ENCODE measurements around the gene TM9SF1. TPM values are rescaled to one million over a fixed set of nuclear protein-coding genes. Genes with fewer than 3 reads are reported as not detected.

TM9SF1 gene
- total and polyA plus RNA-seq, 9 of the 15 experiments (the other 6 are each of a cell fraction or from before 2014, with no cell fraction given): 5.3 to 20.3 (median 11.8) TPM

GRCh38 chr14:24146453-24146977 is 48.7 kb downstream of the TM9SF1 start, which contains the start of gene PSME2 (continued):
- TF ChIP-seq, protein P1, sequence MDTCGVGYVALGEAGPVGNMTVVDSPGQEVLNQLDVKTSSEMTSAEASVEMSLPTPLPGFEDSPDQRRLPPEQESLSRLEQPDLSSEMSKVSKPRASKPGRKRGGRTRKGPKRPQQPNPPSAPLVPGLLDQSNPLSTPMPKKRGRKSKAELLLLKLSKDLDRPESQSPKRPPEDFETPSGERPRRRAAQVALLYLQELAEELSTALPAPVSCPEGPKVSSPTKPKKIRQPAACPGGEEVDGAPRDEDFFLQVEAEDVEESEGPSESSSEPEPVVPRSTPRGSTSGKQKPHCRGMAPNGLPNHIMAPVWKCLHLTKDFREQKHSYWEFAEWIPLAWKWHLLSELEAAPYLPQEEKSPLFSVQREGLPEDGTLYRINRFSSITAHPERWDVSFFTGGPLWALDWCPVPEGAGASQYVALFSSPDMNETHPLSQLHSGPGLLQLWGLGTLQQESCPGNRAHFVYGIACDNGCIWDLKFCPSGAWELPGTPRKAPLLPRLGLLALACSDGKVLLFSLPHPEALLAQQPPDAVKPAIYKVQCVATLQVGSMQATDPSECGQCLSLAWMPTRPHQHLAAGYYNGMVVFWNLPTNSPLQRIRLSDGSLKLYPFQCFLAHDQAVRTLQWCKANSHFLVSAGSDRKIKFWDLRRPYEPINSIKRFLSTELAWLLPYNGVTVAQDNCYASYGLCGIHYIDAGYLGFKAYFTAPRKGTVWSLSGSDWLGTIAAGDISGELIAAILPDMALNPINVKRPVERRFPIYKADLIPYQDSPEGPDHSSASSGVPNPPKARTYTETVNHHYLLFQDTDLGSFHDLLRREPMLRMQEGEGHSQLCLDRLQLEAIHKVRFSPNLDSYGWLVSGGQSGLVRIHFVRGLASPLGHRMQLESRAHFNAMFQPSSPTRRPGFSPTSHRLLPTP (IDR thresholded peaks at IDR 0.05; ENCODE audit: borderline replicate concordance, extremely low read depth, insufficient read length): no peak

DNA sequence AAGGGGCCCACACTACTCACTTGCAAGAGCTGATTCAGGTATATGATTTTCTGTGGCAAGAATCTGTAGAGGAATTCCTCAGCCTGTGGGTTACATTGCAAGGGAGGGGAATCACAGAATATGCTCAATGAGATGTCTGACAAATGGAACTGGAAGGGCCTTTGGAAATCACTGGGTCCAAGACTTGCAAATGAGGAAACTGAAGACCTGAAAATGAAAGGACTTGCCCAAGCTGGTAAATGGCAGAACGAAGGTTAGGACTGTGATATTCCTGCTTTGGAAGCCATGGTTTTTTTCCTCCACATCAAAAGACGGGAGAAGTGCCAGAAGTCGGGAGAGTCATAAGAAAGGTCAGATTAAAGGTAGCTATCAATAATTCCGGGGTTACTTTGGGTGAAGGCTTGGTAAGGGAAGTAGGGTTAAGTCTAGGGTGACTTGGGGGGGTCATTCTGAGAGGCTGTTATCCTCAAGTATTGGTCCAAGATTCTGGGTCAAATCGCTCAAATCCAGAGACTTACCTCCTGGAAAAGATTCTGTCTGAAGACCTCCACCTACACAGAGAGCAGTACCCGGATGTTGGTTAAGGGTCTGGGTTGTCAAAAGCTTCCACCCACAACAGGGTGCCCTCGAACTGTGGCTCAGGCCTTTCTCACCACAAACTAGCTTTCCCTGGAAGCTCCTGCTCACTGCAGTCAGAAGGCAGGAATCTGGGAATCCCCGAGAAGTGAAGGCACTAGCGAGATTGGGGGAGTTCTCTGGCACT is 49.4 kb downstream of the TM9SF1 start:
- Histone ChIP-seq H3K9me3 (replicated peaks; ENCODE audit: control insufficient read depth, insufficient read depth, low read depth, low read length) (no peaks in the 10 kb centered on the region), H4K20me1 (replicated peaks; ENCODE audit: control insufficient read depth, insufficient read depth, low read length) (no peaks in the 10 kb centered on the region), H3K9me1 (ENCODE audit: control insufficient read depth, insufficient read depth, low read length) (peaks cover 5% of the 10 kb centered on the region), H3K27me3 (ENCODE audit: control insufficient read depth in 2 of 2, insufficient read depth in 2 of 2, low read length in 2 of 2) (no peaks in the 10 kb centered on the region), H3K4me1 (replicated peaks in 1 of 2; ENCODE audit: control insufficient read depth in 2 of 2, insufficient read depth in 2 of 2, low read length in 2 of 2) (peaks cover 33 to 51% of the 10 kb centered on the region in 2 experiments; a peak in 4 of 5 replicates), H3K9ac (ENCODE audit: insufficient read depth in 1 of 2, low read depth in 2 of 2, low read length in 2 of 2) (peak overlapping the region; percentile 81 to 97), H3K36me3 (ENCODE audit: control insufficient read depth, insufficient read depth, low read length) (peaks cover 48% of the 10 kb centered on the region; the same call in 2 of the 3 replicates), H3K27ac (ENCODE audit: extremely low read depth, low read depth, low read length) (peak overlapping the region; percentile 70), H3K4me3 (peak overlapping the region; percentile 98), H3K4me2 (ENCODE audit: insufficient read depth, low read length) (peak overlapping the region; percentile 98), H3K79me2 (ENCODE audit: control insufficient read depth, insufficient read depth, low read length) (peaks cover 44% of the 10 kb centered on the region), H2AFZ (ENCODE audit: low read depth, low read length) (peak overlapping the region; percentile 63)
- ChIA-PET POLR2A (interaction anchor here (0.7 to 1.8 kb wide), 9 partner anchors 8 to 377 kb away, joined by 3 to 6 read pairs (median 3); partner anchors contain the start of genes DCAF11, NRL and TINF2), CTCF (ENCODE audit: low intra/inter-chr PET ratio) (no interaction called here)
- intact Hi-C loops (cut with micrococcal nuclease) (loop anchor here (2.0 to 10.0 kb wide), 2 partner anchors 31 to 51 kb away; partner anchors contain the start of genes DCAF11, NRL and PCK2), in situ Hi-C loops (cut with MboI) (no loop called here)
- DNase-seq (ENCODE audit: extremely low read depth in 1 of 4, low spot score in 3 of 4) (no peak), ATAC-seq (no peak), FAIRE-seq (peak; percentile 66)
- 2% methylated on average over 9 of the region's 9 CpGs for WGBS (ENCODE audit: insufficient coverage, low coverage, missing lambda C conversion rate)
- BruUV-seq (replicated peaks): TSS peak; percentile 62
- TF ChIP-seq CTBP1 (IDR thresholded peaks at IDR 0.05; ENCODE audit: borderline replicate concordance) (no peak), TEAD2 (tag; IDR thresholded peaks at IDR 0.05) (no peak), NR1H2 (CRISPR knock-in tag; IDR thresholded peaks at IDR 0.05) (no peak), ZNF830 (CRISPR knock-in tag; IDR thresholded peaks at IDR 0.05) (no peak)
- TF ChIP-seq, protein P2, sequence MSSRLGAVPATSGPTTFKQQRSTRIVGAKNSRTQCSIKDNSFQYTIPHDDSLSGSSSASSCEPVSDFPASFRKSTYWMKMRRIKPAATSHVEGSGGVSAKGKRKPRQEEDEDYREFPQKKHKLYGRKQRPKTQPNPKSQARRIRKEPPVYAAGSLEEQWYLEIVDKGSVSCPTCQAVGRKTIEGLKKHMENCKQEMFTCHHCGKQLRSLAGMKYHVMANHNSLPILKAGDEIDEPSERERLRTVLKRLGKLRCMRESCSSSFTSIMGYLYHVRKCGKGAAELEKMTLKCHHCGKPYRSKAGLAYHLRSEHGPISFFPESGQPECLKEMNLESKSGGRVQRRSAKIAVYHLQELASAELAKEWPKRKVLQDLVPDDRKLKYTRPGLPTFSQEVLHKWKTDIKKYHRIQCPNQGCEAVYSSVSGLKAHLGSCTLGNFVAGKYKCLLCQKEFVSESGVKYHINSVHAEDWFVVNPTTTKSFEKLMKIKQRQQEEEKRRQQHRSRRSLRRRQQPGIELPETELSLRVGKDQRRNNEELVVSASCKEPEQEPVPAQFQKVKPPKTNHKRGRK (tag; IDR thresholded peaks at IDR 0.05): no peak
